Fibroblast of lung (primary cell): Measurements from ENCODE around the gene ALDOA. TPM values are rescaled to one million over a fixed set of nuclear protein-coding genes. Genes with fewer than 3 reads are reported as not detected.

Experiments used
- DNase-seq, 2 donors: peaks; one replicate each; pipeline versions ENCODE4 v3.0.0 to v3.0.0-alpha.2; 2010; ENCODE audit warnings: low read depth in 2 of 2
- H2AFZ ChIP-seq: 2 replicates; pipeline ENCODE4 v1.5.1; 2012; ENCODE audit warnings: low read length, control low read depth, inconsistent platforms
- H3K27ac ChIP-seq: 2 replicates; pipeline ENCODE4 v1.5.1; 2011; ENCODE audit warnings: low read length, control low read depth; ENCODE audit not compliant: insufficient read depth
- H3K27me3 ChIP-seq: 2 replicates; pipeline ENCODE4 v1.5.1; 2011; ENCODE audit warnings: mild to moderate bottlenecking, low read length; ENCODE audit not compliant: control insufficient read depth, insufficient read depth
- H3K36me3 ChIP-seq: 2 replicates; pipeline ENCODE4 v1.5.1; 2011; ENCODE audit warnings: low read length; ENCODE audit not compliant: control insufficient read depth, insufficient read depth
- H3K4me1 ChIP-seq: 2 replicates; pipeline ENCODE4 v1.5.1; 2011; ENCODE audit warnings: low read length; ENCODE audit not compliant: control insufficient read depth, insufficient read depth; ENCODE audit errors: extremely low read depth
- H3K4me2 ChIP-seq: 2 replicates; pipeline ENCODE4 v1.5.1; 2011; ENCODE audit warnings: low read length, control low read depth; ENCODE audit not compliant: insufficient read depth; ENCODE audit errors: extremely low read depth
- H3K4me3 ChIP-seq, 4 experiments: fragments of 200-600 bp in 1 of 4; sonication (generic) in 1 of 4; replicated peaks in 1 of 4; 2 replicates each; pipeline ENCODE4 v1.5.1; 2011 to 2016; ENCODE audit warnings: low read length in 4 of 4, low read depth in 3 of 4, mild to moderate bottlenecking in 3 of 4, control low read depth in 2 of 4, inconsistent platforms in 1 of 4, mixed read lengths in 1 of 4; ENCODE audit not compliant: insufficient read depth in 1 of 4; ENCODE audit errors: control extremely low read depth in 1 of 4
- H3K79me2 ChIP-seq: 2 replicates; pipeline ENCODE4 v1.5.1; 2012; ENCODE audit warnings: mild to moderate bottlenecking, low read length, inconsistent platforms; ENCODE audit not compliant: control insufficient read depth, insufficient read depth
- H3K9ac ChIP-seq: 2 replicates; pipeline ENCODE4 v1.5.1; 2011; ENCODE audit warnings: mild to moderate bottlenecking, low read length, control low read depth; ENCODE audit not compliant: insufficient read depth
- H3K9me3 ChIP-seq: 2 replicates; pipeline ENCODE4 v1.5.1; 2012; ENCODE audit warnings: low read depth, low read length; ENCODE audit not compliant: control insufficient read depth, insufficient read depth
- H4K20me1 ChIP-seq: 2 replicates; pipeline ENCODE4 v1.5.1; 2011; ENCODE audit warnings: low read length; ENCODE audit not compliant: control insufficient read depth, insufficient read depth; ENCODE audit errors: extremely low read depth
- CTCF ChIP-seq, 2 donors: IDR thresholded peaks in 1 of 2; conservative IDR thresholded peaks in 1 of 2; 1 replicate in 1 of 2; 2 replicates in 1 of 2; pipeline ENCODE4 v1.5.1; 2011 to 2012; ENCODE audit warnings: low read length in 2 of 2, control low read depth in 1 of 2, inconsistent platforms in 1 of 2, low read depth in 1 of 2, mild to moderate bottlenecking in 1 of 2
- EZH2 ChIP-seq: IDR thresholded peaks from 2 replicates; pipeline ENCODE4 v1.5.1; 2012; ENCODE audit warnings: low read length, control low read depth, mild to moderate bottlenecking; ENCODE audit errors: missing control alignments
- polyA plus RNA-seq, 2 donors: library from polyadenylated mRNA; depleted of rRNA in 1 of 2; stranded (reverse) in 1 of 2; unstranded in 1 of 2; fragments of >200 nt; gene quantifications; 2 replicates each; pipeline ENCODE4 v1.2.1, GENCODE V29; 2011 to 2012; ENCODE audit warnings: missing spikeins in 1 of 2
- total RNA-seq: library from RNA; depleted of rRNA; stranded (reverse); fragments of >200 nt; gene quantifications from 2 replicates; pipeline ENCODE4 v1.2.1, GENCODE V29; 2014

ALDOA gene
- total and polyA plus RNA-seq, 2 donors (not counting 1 experiment from before 2014, with no cell fraction given), result 474 to 1,066 TPM

- no peak overlapping the region for H3K27ac ChIP-seq
- H3K9ac ChIP-seq, result no peak overlapping the region
- H3K36me3 ChIP-seq, result peaks cover 22% of the 10 kb centered on the region
- DNase-seq, result no peak
- H4K20me1 ChIP-seq, result no peaks in the 10 kb centered on the region
- no peak overlapping the region for H2AFZ ChIP-seq
- no peaks in the 10 kb centered on the region for H3K27me3 ChIP-seq
- no peaks in the 10 kb centered on the region for H3K9me3 ChIP-seq
- no peaks in the 10 kb centered on the region for H3K79me2 ChIP-seq
- H3K4me3 ChIP-seq, result no peak overlapping the region
- no peak overlapping the region for H3K4me2 ChIP-seq
- H3K4me1 ChIP-seq, result peaks cover 10% of the 10 kb centered on the region
- TF ChIP-seq CTCF (conservative IDR thresholded peaks at IDR 0.05 in 1 of 2, IDR thresholded peaks at IDR 0.05 in 1 of 2; ENCODE audit: low read depth in 1 of 2, low read length in 2 of 2) (no peak), EZH2 (no peak)
Measured at GRCh38 chr16:30116291-30117207, 51.0 kb downstream of the ALDOA start.

GRCh38 chr16:30117768-30118167 lies 52.2 kb downstream of the ALDOA start:
- Histone ChIP-seq H3K79me2 (peaks cover 5% of the 10 kb centered on the region), H4K20me1 (no peaks in the 10 kb centered on the region), H3K27me3 (no peaks in the 10 kb centered on the region), H3K9me3 (no peaks in the 10 kb centered on the region), H3K9ac (no peak overlapping the region), H3K36me3 (peaks cover 20% of the 10 kb centered on the region), H3K4me1 (peaks cover 10% of the 10 kb centered on the region), H2AFZ (no peak overlapping the region), H3K4me3 (no peak overlapping the region), H3K27ac (no peak overlapping the region), H3K4me2 (no peak overlapping the region)
- no peak for TF ChIP-seq EZH2
- DNase-seq, result no peak

GRCh38 chr16:30119428-30119827 lies 53.9 kb downstream of the ALDOA start:
- Histone ChIP-seq H3K79me2 (peaks cover 5% of the 10 kb centered on the region), H3K27ac (no peak overlapping the region), H3K4me3 (no peak overlapping the region), H3K9me3 (no peaks in the 10 kb centered on the region), H3K4me2 (no peak overlapping the region), H3K9ac (no peak overlapping the region), H3K27me3 (no peaks in the 10 kb centered on the region), H3K36me3 (peaks cover 17% of the 10 kb centered on the region), H2AFZ (no peak overlapping the region), H3K4me1 (peaks cover 5% of the 10 kb centered on the region), H4K20me1 (no peaks in the 10 kb centered on the region)
- TF ChIP-seq EZH2 (no peak), CTCF (conservative IDR thresholded peaks at IDR 0.05 in 1 of 2, IDR thresholded peaks at IDR 0.05 in 1 of 2; ENCODE audit: low read depth in 1 of 2, low read length in 2 of 2) (no peak)
- no peak for DNase-seq

Other genes starting within 250 kb of the ALDOA start
- 10.7 and 12.1 TPM in 2 replicates for gene PAGR1, start 249.6 kb upstream of the ALDOA start, total RNA-seq
- 10.0 and 16.2 TPM in 2 replicates for gene PAGR1, start 249.6 kb upstream of the ALDOA start, polyA plus RNA-seq
- 336 and 518 TPM in 2 replicates for gene MVP, start 245.3 kb upstream of the ALDOA start, total RNA-seq
- 208 and 214 TPM in 2 replicates for gene MVP, start 245.3 kb upstream of the ALDOA start, polyA plus RNA-seq
- 89.1 and 99.6 TPM in 2 replicates for gene CDIPT, start 202.5 kb upstream of the ALDOA start, total RNA-seq
- 78.1 and 84.9 TPM in 2 replicates for gene CDIPT, start 202.5 kb upstream of the ALDOA start, polyA plus RNA-seq
- gene SEZ6L2, start 166.2 kb upstream of the ALDOA start, total RNA-seq, result 1.8 and 2.6 TPM in 2 replicates
- gene SEZ6L2, start 166.2 kb upstream of the ALDOA start, polyA plus RNA-seq, result 0.80 and 1.2 TPM in 2 replicates
- 5.4 and 5.9 TPM in 2 replicates for gene ASPHD1, start 165.3 kb upstream of the ALDOA start, total RNA-seq
- 0.77 and 1.3 TPM in 2 replicates for gene ASPHD1, start 165.3 kb upstream of the ALDOA start, polyA plus RNA-seq
- 4.6 and 6.3 TPM in 2 replicates for gene KCTD13, start 139.5 kb upstream of the ALDOA start, total RNA-seq
- gene KCTD13, start 139.5 kb upstream of the ALDOA start, polyA plus RNA-seq, result 5.7 and 5.9 TPM in 2 replicates
- gene TMEM219, start 103.7 kb upstream of the ALDOA start, total RNA-seq, result 80.6 and 100 TPM in 2 replicates
- gene TMEM219, start 103.7 kb upstream of the ALDOA start, polyA plus RNA-seq, result 79.4 and 86.3 TPM in 2 replicates
- gene TAOK2, start 91.9 kb upstream of the ALDOA start, total RNA-seq, result 36.5 and 41.3 TPM in 2 replicates
- 12.3 and 14.3 TPM in 2 replicates for gene TAOK2, start 91.9 kb upstream of the ALDOA start, polyA plus RNA-seq
- gene HIRIP3, start 70.1 kb upstream of the ALDOA start, total RNA-seq, result 5.6 and 7.9 TPM in 2 replicates
- gene HIRIP3, start 70.1 kb upstream of the ALDOA start, polyA plus RNA-seq, result 3.0 and 7.2 TPM in 2 replicates
- 16.3 and 18.5 TPM in 2 replicates for gene INO80E, start 69.5 kb upstream of the ALDOA start, total RNA-seq
- gene INO80E, start 69.5 kb upstream of the ALDOA start, polyA plus RNA-seq, result 21.9 and 37.1 TPM in 2 replicates
- 0.26 and 0.33 TPM in 2 replicates for gene DOC2A, start 54.7 kb upstream of the ALDOA start, total RNA-seq
- gene DOC2A, start 54.7 kb upstream of the ALDOA start, polyA plus RNA-seq, result 0.03 TPM in 1 of 2 replicates, not detected in the other
- gene C16orf92, start 42.6 kb upstream of the ALDOA start, total RNA-seq, result not detected in 2 replicates
- gene C16orf92, start 42.6 kb upstream of the ALDOA start, polyA plus RNA-seq, result not detected in 2 replicates
- not detected in 2 replicates for gene TLCD3B, start 34.5 kb upstream of the ALDOA start, total RNA-seq
- gene TLCD3B, start 34.5 kb upstream of the ALDOA start, polyA plus RNA-seq, result 0.11 TPM in 1 of 2 replicates, not detected in the other
- gene PPP4C, start 10.2 kb downstream of the ALDOA start, total RNA-seq, result 134 and 147 TPM in 2 replicates
- gene PPP4C, start 10.2 kb downstream of the ALDOA start, polyA plus RNA-seq, result 116 and 161 TPM in 2 replicates
- 0.26 and 0.33 TPM in 2 replicates for gene TBX6, start 26.2 kb downstream of the ALDOA start, total RNA-seq
- gene TBX6, start 26.2 kb downstream of the ALDOA start, polyA plus RNA-seq, result not detected in 2 replicates
- gene YPEL3, start 30.5 kb downstream of the ALDOA start, total RNA-seq, result 16.0 and 19.5 TPM in 2 replicates
- 11.9 and 21.4 TPM in 2 replicates for gene YPEL3, start 30.5 kb downstream of the ALDOA start, polyA plus RNA-seq
- gene GDPD3, start 47.8 kb downstream of the ALDOA start, total RNA-seq, result 1.0 and 1.2 TPM in 2 replicates
- 1.2 and 1.3 TPM in 2 replicates for gene GDPD3, start 47.8 kb downstream of the ALDOA start, polyA plus RNA-seq
- 32.1 and 48.7 TPM in 2 replicates for gene MAPK3, start 57.5 kb downstream of the ALDOA start, total RNA-seq
- 167 and 264 TPM in 2 replicates for gene MAPK3, start 57.5 kb downstream of the ALDOA start, polyA plus RNA-seq
- gene CORO1A, start 117.8 kb downstream of the ALDOA start, total RNA-seq, result 0.17 and 0.26 TPM in 2 replicates
- gene CORO1A, start 117.8 kb downstream of the ALDOA start, polyA plus RNA-seq, result 0.85 and 2.6 TPM in 2 replicates
- gene BOLA2B, start 127.9 kb downstream of the ALDOA start, total RNA-seq, result 12.6 and 18.0 TPM in 2 replicates
- gene BOLA2B, start 127.9 kb downstream of the ALDOA start, polyA plus RNA-seq, result 47.4 and 79.2 TPM in 2 replicates
- gene SLX1A, start 128.1 kb downstream of the ALDOA start, total RNA-seq, result 18.2 and 19.2 TPM in 2 replicates
- 3.9 and 11.5 TPM in 2 replicates for gene SLX1A, start 128.1 kb downstream of the ALDOA start, polyA plus RNA-seq
- 2.1 and 2.8 TPM in 2 replicates for gene SULT1A3, start 133.5 kb downstream of the ALDOA start, total RNA-seq
- 3.1 and 4.1 TPM in 2 replicates for gene SULT1A3, start 133.5 kb downstream of the ALDOA start, polyA plus RNA-seq
- gene NPIPB13, start 182.7 kb downstream of the ALDOA start, total RNA-seq, result 1.3 and 3.0 TPM in 2 replicates
- 0.33 and 0.62 TPM in 2 replicates for gene NPIPB13, start 182.7 kb downstream of the ALDOA start, polyA plus RNA-seq